Measurements from ENCODE around the gene PLAAT4. TPM values are rescaled to one million over a fixed set of nuclear protein-coding genes. Genes with fewer than 3 reads are reported as not detected.

PLAAT4 gene
- not detected for polyA plus RNA-seq (2012; ENCODE audit: insufficient read depth, insufficient read length, low read depth)

GRCh38 chr11:63536669-63537292 lies at the start of gene PLAAT4:
TSS of gene PLAAT4 (plus strand) at chr11:63536808. CDS start at chr11:63536869, 61 bp downstream.
- Histone ChIP-seq H3K9me3 (no peaks in the 10 kb centered on the region), H3K27me3 (no peaks in the 10 kb centered on the region), H3K4me1 (no peaks in the 10 kb centered on the region), H3K36me3 (no peaks in the 10 kb centered on the region), H3K4me3 (ENCODE audit: low read depth, low read length) (no peak within 1 kb of the TSS; the same call in 1 of the 2 replicates)
- no peak for TF ChIP-seq CTCF (IDR thresholded peaks at IDR 0.05; ENCODE audit: low read depth, low read length)
- no peak for DNase-seq

DNA sequence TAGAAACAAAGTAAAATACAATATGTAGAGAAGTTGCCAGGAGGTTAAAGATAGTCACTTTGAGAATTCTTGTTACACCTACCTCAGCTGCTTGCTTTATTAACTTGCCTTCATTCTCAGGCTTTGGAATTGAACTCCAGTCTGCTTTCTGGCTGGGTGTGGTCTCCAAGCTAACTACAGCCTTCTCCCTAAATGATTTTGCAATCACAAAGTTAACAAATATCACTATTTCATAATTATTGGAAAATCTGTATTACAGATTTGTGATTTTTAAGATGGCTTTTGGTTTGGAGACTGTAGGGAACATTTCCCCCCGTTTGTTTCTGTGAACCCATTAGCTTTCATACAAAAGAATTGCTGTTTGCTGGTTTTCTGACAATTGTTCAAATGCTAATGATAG lies 47.8 kb upstream of the PLAAT4 start:
- H3K27me3 ChIP-seq = peaks cover 10% of the 10 kb centered on the region
- H3K36me3 ChIP-seq = no peaks in the 10 kb centered on the region
- no peaks in the 10 kb centered on the region for H3K9me3 ChIP-seq
- DNase-seq = no peak
- H3K4me3 ChIP-seq (ENCODE audit: low read depth, low read length) = no peak overlapping the region
- no peaks in the 10 kb centered on the region for H3K4me1 ChIP-seq
- no peak for TF ChIP-seq CTCF (IDR thresholded peaks at IDR 0.05; ENCODE audit: low read depth, low read length)

GRCh38 chr11:63489879-63490278 lies 46.7 kb upstream of the PLAAT4 start:
- Histone ChIP-seq H3K4me1 (no peaks in the 10 kb centered on the region), H3K4me3 (ENCODE audit: low read depth, low read length) (no peak overlapping the region), H3K27me3 (peaks cover 10% of the 10 kb centered on the region), H3K9me3 (no peaks in the 10 kb centered on the region), H3K36me3 (no peaks in the 10 kb centered on the region)
- TF ChIP-seq CTCF (IDR thresholded peaks at IDR 0.05; ENCODE audit: low read depth, low read length) = no peak
- no peak for DNase-seq

DNA sequence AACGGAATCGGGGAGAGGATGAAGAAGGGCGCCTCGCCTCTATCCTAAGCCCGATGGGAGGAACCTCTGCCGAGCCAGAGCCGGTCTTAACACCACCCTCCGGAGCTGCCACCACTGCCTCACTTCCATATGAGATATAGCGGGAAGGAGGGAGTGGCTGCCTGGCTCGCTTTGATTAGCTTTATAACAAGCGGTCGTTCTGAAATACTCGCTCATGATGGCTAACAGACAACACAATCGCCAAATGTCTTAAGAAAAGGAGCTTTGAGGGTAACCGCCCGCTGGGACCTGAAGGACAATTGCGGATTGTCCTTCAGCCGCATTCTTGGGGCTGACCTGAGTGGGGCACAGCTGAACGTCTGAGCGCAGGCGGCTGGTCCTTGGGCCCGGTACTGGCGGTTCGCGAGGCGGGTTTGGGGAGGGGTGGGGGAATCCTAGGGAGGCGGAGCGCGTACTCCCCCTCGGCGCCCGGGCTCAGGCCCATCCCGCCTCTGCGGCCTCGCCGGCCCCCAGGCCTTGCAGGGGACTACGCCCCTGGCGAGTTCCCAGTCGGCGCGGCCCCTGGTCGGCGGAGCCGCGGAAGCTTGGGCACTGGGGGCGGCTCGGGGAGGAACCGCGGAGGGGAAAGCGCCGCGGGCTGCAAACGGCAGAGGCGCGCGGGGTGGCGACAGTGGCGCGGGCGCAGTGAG lies 45.9 kb upstream of the PLAAT4 start, which contains the start of gene PLAAT5:
TSS of gene PLAAT5 (minus strand) at position 617 of the 689 bp plus-strand sequence. CDS start at position 484, 133 bp downstream.
- H3K4me3 ChIP-seq (ENCODE audit: low read depth, low read length) = no peak within 1 kb of the TSS
- TF ChIP-seq CTCF (IDR thresholded peaks at IDR 0.05; ENCODE audit: low read depth, low read length) = no peak
- no peak for DNase-seq

DNA sequence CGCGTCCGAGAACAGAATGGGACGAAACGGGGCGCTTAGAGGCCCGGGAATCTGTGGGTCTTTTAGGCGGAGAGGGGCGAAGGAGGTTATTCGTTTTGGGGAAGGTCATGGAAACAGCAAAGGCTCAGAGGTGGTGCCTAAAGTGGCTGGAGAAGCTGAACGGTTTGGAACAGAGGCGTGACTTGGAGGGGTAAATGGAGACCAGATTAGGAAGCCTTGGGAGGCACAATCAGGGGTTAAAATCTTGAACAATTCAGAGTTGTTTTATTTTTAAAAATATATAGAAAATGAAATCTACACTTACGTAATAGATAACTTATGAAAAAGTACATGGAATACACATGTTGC lies 45.4 kb upstream of the PLAAT4 start:
- no peak for DNase-seq
- H3K4me1 ChIP-seq = no peaks in the 10 kb centered on the region
- H3K9me3 ChIP-seq = no peaks in the 10 kb centered on the region
- H3K4me3 ChIP-seq (ENCODE audit: low read depth, low read length) = no peak overlapping the region
- H3K27me3 ChIP-seq = peaks cover 10% of the 10 kb centered on the region
- no peaks in the 10 kb centered on the region for H3K36me3 ChIP-seq
- no peak for TF ChIP-seq CTCF (IDR thresholded peaks at IDR 0.05; ENCODE audit: low read depth, low read length)

More for the DNA sequence above, 45.9 kb upstream of the PLAAT4 start, which contains the start of gene PLAAT5:
- Histone ChIP-seq H3K27me3 (peaks cover 10% of the 10 kb centered on the region), H3K36me3 (no peaks in the 10 kb centered on the region), H3K4me1 (no peaks in the 10 kb centered on the region), H3K9me3 (no peaks in the 10 kb centered on the region)

Data from BE2C (cell line).